Head of caudate nucleus (tissue), 42 donors: ENCODE data around the gene CDC123.
A peak's percentile ranks its signal among the peaks of the same experiment; 100 is the strongest.
"Not testable (repeated sequence)": the region's sequence is repeated elsewhere in the genome, so short reads cannot be mapped to it uniquely, and the experiment has no call there.

Source experiments
- DNase-seq, 42 donors: peaks; one replicate each; pipeline versions ENCODE4 v3.0.0 to v3.0.0-alpha.2; 2020 to 2021; ENCODE audit warnings: mixed read lengths in 7 of 42
- intact Hi-C: fragments of 100-400 bp; cut with DNase I; formaldehyde crosslinking; loops from one replicate; pipeline ENCODE4 v1.15.0; 2022

CDC123 gene

GRCh38 chr10:12195603-12196506 lies at the start of gene CDC123, which contains the start of gene NUDT5:
Gene CDC123, plus strand, starts transcription at chr10:12196188. Its CDS starts 58 bp downstream, at chr10:12196246.
Gene NUDT5, minus strand, starts transcription at chr10:12195891. Its CDS starts 9,600 bp downstream, at chr10:12186291.
- intact Hi-C loops = loop anchor here (10.0 kb wide), 2 partner anchors 71 to 151 kb away; partner anchors contain the start of genes SEC61A2 and UPF2
- peak; percentile 84 to 95 (median 90) for DNase-seq

- DNase-seq = no peak
- intact Hi-C loops = no loop called here
Observed at GRCh38 chr10:12150163-12150562, 45.8 kb upstream of the CDC123 start.

GRCh38 chr10:12154516-12154915 lies 41.5 kb upstream of the CDC123 start:
- DNase-seq = no peak
- intact Hi-C loops = no loop called here

GRCh38 chr10:12156367-12157123 lies 39.4 kb upstream of the CDC123 start:
- no peak for DNase-seq
- intact Hi-C loops = no loop called here

- no peak for DNase-seq
- intact Hi-C loops = no loop called here
Observed at GRCh38 chr10:12158111-12158510, 37.9 kb upstream of the CDC123 start.

- intact Hi-C loops = no loop called here
- DNase-seq = no peak
Observed at GRCh38 chr10:12160664-12161063, 35.3 kb upstream of the CDC123 start.

- no peak for DNase-seq
- intact Hi-C loops = no loop called here
Observed at GRCh38 chr10:12162927-12163326, 33.1 kb upstream of the CDC123 start.

GRCh38 chr10:12164085-12164484 lies 31.9 kb upstream of the CDC123 start:
- no peak for DNase-seq
- intact Hi-C loops = no loop called here

- DNase-seq = peak in 1 of 42 donors; percentile 18
- intact Hi-C loops = no loop called here
Observed at GRCh38 chr10:12165036-12165435, 31.0 kb upstream of the CDC123 start.

- DNase-seq = no peak
- intact Hi-C loops = no loop called here
Observed at GRCh38 chr10:12165999-12166775, 29.8 kb upstream of the CDC123 start.

- intact Hi-C loops, DNase-seq: not testable (repeated sequence)
Observed at GRCh38 chr10:12171512-12171911, 24.5 kb upstream of the CDC123 start.

- intact Hi-C loops = no loop called here
- no peak for DNase-seq
Observed at GRCh38 chr10:12177642-12178041, 18.3 kb upstream of the CDC123 start.

- DNase-seq = no peak
- intact Hi-C loops = no loop called here
Observed at GRCh38 chr10:12179606-12180170, 16.3 kb upstream of the CDC123 start.

GRCh38 chr10:12180221-12180974 lies 15.6 kb upstream of the CDC123 start:
- no peak for DNase-seq
- intact Hi-C loops = no loop called here

- no peak for DNase-seq
- intact Hi-C loops = no loop called here
Observed at GRCh38 chr10:12181065-12181775, 14.8 kb upstream of the CDC123 start.

GRCh38 chr10:12184165-12184564 lies 11.8 kb upstream of the CDC123 start:
- no peak for DNase-seq
- intact Hi-C loops = no loop called here

GRCh38 chr10:12186323-12186722 lies 9.7 kb upstream of the CDC123 start:
- intact Hi-C loops = no loop called here
- no peak for DNase-seq
